GM19043 (cell line): ENCODE data around the gene ATP6V1G2.
"Not testable (repeated sequence)": the region's sequence is repeated elsewhere in the genome, so short reads cannot be mapped to it uniquely, and the experiment has no call there.

Source experiments
- ATAC-seq: cut with Tn5 transposase; IDR thresholded peaks from one replicate; pipeline ENCODE4 v1.9.1; 2021; ENCODE audit warnings: low read depth; ENCODE audit not compliant: unreplicated experiment

ATP6V1G2 gene

DNA sequence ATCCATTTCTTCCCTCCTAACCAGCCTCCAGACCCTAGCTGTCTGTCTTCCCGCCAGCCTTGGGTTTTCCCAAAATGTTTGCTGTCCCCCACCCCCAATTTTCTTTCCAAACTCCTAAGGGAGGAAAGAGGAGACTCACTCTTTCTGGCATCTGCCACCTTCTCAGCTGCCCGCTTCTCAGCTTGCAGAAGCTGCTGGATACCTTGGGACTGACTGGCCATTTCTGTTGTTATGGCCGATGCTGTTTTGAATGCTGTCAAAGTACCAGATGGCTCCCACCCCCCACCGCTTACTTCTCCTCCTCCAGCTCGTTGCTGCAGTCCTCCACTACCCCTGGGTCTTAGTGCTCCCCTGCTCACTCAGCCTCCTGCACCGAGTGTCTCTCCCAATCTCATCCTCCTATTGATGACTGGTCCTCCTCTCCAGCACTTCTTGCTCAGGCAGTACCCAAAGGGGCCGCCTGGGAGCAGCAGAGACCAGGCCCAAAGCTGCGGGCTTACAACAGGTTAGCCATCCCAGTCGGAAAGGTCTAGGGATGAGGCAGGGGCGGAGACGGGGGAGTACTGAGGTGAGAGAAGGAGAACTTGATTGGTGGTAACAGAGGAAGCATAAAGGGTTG is at the start of gene ATP6V1G2:
Gene ATP6V1G2, minus strand, starts transcription at position 270 of the 619 bp plus-strand sequence. Its CDS starts 49 bp downstream, at position 221.
- ATAC-seq: peak; percentile 48

DNA sequence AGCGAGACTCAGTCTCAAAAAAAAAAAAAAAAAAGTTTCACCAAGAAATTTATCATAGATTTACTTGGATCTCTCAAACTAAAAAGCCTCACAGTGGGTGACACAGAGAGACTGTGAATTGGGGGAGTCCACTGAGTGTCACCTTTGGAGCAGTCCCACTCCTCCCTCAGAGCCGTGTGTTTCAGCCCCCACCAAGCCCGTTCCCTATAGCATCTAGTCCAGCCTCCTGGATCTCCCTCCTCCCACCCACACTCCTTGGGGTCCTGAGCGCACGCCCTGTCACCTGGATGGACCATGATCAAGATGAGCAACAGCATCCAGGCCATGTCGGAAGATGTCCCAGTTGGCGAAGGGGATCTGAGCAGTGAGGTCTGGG is 46.0 kb upstream of the ATP6V1G2 start:
- peak; percentile 28 for ATAC-seq

DNA sequence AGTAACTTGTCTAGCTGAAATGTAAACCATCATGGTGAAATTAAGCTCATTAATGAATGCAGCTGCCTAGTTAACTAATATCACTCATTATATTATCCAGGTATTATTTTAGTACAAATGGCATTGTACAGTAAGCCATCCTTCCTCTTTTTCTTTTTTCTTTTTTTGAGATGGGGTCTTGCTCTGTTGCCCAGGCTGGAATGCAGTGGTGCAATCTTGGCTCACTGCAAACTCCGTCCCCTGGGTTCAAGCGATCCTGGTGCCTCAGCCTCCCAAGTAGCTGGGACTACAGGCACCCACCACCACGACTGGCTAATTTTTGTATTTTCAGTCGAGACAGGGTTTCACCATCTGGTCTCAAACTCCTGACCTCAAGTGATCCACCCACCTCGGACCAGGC is 44.3 kb upstream of the ATP6V1G2 start:
- ATAC-seq: not testable (repeated sequence)

- no peak for ATAC-seq
Observed at GRCh38 chr6:31588871-31589650, 42.7 kb upstream of the ATP6V1G2 start.

- no peak for ATAC-seq
Observed at GRCh38 chr6:31587791-31588777, 41.7 kb upstream of the ATP6V1G2 start.

GRCh38 chr6:31586599-31587281 is 40.3 kb upstream of the ATP6V1G2 start:
- no peak for ATAC-seq

DNA sequence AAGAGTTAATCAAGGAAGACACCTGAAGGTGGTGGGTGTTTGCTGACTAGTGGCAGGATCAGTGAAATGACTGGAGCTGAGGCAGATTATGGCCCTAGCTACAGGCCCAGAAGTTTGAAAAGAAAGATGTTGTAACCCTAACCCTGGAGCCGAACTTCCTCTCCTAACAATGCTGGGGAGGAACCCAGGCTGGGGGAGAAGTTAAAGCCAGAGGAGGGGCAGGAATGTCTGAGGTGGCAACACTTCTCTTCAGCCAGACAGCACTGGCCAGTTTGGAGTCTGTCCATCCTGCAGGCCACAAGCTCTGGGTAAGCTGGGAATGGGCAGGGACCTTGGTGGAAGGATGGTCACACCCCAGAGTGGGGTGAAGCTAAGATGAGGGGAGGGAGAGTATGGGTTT is 39.6 kb upstream of the ATP6V1G2 start, which contains the start of gene LST1:
Gene LST1, plus strand, starts transcription at position 270 of the 400 bp plus-strand sequence. CDS start 1,023 bp downstream, outside the sequence.
- ATAC-seq: no peak

DNA sequence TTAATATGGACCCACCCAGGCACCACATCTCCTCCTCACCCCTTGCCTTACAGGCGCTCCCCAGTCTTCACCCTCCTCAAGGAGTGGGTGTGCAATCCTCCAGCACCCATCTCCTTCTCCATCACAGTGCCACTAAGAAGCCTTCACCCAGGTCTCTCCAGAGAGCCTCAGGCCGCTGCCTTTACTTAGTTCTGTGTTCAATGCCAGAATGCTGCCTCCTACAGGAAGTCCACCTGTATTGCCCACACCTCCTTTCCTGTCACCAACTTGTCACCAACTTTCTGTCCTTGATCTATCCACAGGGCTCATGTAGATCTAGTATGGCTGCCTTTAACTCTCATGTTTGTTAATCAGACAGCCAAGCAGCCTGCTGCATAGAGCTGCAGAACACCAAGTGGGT is 39.1 kb upstream of the ATP6V1G2 start:
- no peak for ATAC-seq

GRCh38 chr6:31582230-31582643 is 35.8 kb upstream of the ATP6V1G2 start, which contains the start of gene LTB:
Gene LTB (minus strand): TSS chr6:31582424. CDS start chr6:31582417, 7 bp downstream.
- ATAC-seq: no peak

- ATAC-seq: no peak
Observed at GRCh38 chr6:31581434-31582229, 35.2 kb upstream of the ATP6V1G2 start.

DNA sequence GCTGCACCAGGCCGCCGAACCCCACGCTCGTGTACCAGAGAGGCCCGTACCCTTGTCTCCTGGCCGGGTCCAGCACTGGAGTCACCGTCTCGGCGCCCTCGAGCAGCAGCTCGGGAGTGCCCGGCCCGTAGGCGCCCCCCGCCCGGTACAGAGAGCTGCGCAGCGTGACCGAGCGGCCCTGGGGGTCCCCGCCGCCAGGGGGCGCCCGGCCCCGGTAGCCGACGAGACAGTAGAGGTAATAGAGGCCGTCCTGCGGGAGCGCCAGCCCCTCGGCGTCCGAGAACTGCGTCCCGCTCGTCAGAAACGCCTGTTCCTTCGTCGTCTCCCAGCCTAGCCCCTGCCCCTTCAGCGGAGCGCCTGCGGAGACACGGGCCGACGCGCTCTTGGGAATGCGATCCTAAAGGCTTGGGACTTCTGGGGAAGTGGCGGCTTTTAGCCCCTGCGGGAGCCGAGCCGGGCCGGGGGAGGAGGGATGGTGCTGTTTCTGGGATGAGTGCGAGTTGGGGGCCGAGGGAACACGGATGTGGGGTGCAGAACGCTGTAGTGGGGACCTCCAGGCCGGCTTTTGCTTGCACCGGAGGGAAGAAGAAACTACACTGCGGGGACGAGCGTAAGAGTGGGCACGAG is 34.5 kb upstream of the ATP6V1G2 start:
- ATAC-seq: peak; percentile 58

- ATAC-seq: no peak
Observed at GRCh38 chr6:31580438-31580740, 34.0 kb upstream of the ATP6V1G2 start.

DNA sequence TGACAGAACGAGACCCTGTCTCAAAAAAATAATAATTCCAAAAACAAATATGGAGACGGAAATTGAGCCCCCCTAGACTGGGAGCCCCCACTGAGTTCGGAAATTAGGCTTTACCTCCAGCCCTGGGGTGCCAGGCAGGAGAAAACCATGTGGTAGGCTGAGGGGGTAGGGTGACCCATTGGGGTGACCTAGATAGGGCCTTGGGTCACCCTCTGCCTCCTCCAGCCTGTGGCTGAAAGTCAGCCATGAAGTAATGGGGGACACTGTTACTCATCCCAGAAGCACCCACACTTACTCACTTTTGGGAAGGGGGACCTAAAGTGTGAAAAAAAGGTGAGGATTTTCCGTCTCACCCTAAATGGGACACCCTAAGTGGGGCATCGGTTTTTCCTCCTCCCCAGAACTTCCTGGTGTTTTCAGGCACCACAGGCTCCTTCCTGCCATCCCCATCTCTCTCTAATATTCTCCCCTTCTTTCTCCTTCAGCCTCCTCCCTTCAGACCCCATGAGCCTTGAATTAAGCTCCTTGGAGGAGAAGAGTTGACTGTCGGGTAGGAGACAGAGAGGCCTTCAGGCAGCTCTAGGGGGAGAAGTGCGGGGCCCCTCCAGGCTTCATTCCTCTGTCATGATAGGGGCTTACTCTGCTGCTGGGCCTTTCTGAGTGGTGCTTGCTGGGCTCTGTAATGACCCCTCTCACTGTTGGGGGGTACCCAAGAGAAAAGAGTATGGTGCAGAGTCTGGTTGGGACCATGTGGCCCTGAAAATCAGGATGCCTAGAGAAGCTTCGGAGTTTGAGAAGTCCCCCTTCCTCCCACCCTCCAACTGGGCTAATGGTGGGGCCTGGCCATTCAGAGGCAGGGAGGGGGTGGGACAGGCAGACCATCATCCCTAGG is 33.4 kb upstream of the ATP6V1G2 start:
- no peak for ATAC-seq

- ATAC-seq: no peak
Observed at GRCh38 chr6:31579119-31579505, 32.7 kb upstream of the ATP6V1G2 start.

GRCh38 chr6:31578184-31579118 is 32.0 kb upstream of the ATP6V1G2 start:
- ATAC-seq: no peak

- no peak for ATAC-seq
Observed at GRCh38 chr6:31577579-31577966, 31.2 kb upstream of the ATP6V1G2 start.
